ENCODE measurements around the gene RAF1. TPM values are rescaled to one million over a fixed set of nuclear protein-coding genes. Genes with fewer than 3 reads are reported as not detected.

RAF1 gene
- total RNA-seq, 1 donor from 2014 or later, result 90.3 TPM

DNA sequence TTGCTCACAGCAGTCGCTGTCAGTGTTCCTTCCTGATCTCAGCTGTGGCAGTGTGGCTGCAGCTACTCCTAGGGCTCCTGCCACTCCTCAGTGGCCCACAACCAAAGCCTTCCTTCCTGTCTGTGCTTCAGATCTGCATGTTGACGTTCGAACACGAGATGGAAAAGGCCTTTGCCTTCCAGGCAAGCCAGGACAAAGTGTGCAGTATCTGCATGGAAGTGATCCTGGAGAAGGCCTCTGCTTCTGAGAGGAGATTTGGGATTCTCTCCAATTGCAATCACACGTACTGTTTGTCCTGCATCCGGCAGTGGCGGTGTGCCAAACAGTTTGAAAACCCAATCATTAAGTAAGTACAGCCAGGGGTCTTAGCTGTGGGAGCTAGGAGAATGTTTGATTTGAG, 89.3 kb downstream of the RAF1 start:
- TF ChIP-seq CTCF (IDR thresholded peaks at IDR 0.05), result no peak
- Mint-ChIP-seq H3K4me1 (ENCODE audit: unreplicated experiment) (no peaks in the 10 kb centered on the region), H3K4me3 (ENCODE audit: unreplicated experiment) (no peak overlapping the region), H3K9me3 (ENCODE audit: unreplicated experiment) (no peaks in the 10 kb centered on the region), H3K27ac (ENCODE audit: unreplicated experiment) (no peak overlapping the region), H3K36me3 (ENCODE audit: unreplicated experiment) (peaks cover 66% of the 10 kb centered on the region), H3K27me3 (ENCODE audit: unreplicated experiment) (no peaks in the 10 kb centered on the region)
- no peak for DNase-seq (ENCODE audit: extremely low spot score, unreplicated experiment)

GRCh38 chr3:12574131-12574530, 89.8 kb downstream of the RAF1 start:
- Mint-ChIP-seq H3K4me1 (ENCODE audit: unreplicated experiment) (no peaks in the 10 kb centered on the region), H3K27ac (ENCODE audit: unreplicated experiment) (no peak overlapping the region)

DNA sequence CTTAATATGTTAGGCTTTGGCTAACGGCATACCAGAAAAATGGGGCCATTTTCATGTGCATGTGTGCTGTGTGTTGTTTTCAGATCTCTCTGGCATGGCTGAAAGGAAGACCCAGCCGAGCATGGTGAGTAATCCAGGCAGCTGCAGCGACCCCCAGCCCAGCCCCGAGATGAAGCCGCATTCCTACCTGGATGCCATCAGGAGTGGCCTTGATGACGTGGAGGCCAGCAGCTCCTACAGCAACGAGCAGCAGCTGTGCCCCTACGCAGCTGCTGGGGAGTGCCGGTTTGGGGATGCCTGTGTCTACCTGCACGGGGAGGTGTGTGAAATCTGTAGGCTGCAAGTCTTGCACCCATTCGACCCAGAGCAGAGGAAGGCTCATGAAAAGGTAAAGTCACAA, 91.9 kb downstream of the RAF1 start:
- H3K4me1 Mint-ChIP-seq (ENCODE audit: unreplicated experiment), result peaks cover 2% of the 10 kb centered on the region

More at GRCh38 chr3:12574131-12574530, 89.8 kb downstream of the RAF1 start:
- Mint-ChIP-seq H3K4me3 (ENCODE audit: unreplicated experiment) (no peak overlapping the region), H3K36me3 (ENCODE audit: unreplicated experiment) (peaks cover 66% of the 10 kb centered on the region), H3K27me3 (ENCODE audit: unreplicated experiment) (no peaks in the 10 kb centered on the region), H3K9me3 (ENCODE audit: unreplicated experiment) (no peaks in the 10 kb centered on the region)
- DNase-seq (ENCODE audit: extremely low spot score, unreplicated experiment), result no peak
- no peak for TF ChIP-seq CTCF (IDR thresholded peaks at IDR 0.05)

DNA sequence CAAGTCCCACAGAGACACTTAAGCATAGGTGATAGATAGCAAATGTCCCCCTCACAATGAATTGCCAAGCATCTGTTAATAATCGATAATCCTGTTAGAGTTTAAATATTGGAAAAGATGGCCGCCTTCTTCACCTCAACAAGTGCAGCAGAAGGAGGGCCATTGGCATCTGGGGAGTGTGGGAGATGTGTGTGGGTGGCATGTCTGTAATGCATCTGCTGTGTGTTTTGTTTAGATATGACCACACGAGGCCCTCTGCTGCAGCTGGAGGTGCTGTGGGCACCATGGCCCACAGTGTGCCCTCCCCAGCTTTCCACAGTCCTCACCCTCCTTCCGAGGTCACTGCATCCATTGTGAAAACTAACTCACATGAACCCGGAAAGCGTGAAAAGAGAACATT, 94.1 kb downstream of the RAF1 start:
- Mint-ChIP-seq H3K4me3 (ENCODE audit: unreplicated experiment) (no peak overlapping the region), H3K9me3 (ENCODE audit: unreplicated experiment) (no peaks in the 10 kb centered on the region), H3K4me1 (ENCODE audit: unreplicated experiment) (peaks cover 4% of the 10 kb centered on the region), H3K27me3 (ENCODE audit: unreplicated experiment) (no peaks in the 10 kb centered on the region), H3K36me3 (ENCODE audit: unreplicated experiment) (peaks cover 55% of the 10 kb centered on the region), H3K27ac (ENCODE audit: unreplicated experiment) (no peak overlapping the region)
- TF ChIP-seq CTCF (IDR thresholded peaks at IDR 0.05), result no peak
- no peak for DNase-seq (ENCODE audit: extremely low spot score, unreplicated experiment)

More for the DNA sequence above, 91.9 kb downstream of the RAF1 start:
- peaks cover 62% of the 10 kb centered on the region for H3K36me3 Mint-ChIP-seq (ENCODE audit: unreplicated experiment)
- H3K4me3 Mint-ChIP-seq (ENCODE audit: unreplicated experiment), result no peak overlapping the region
- H3K27ac Mint-ChIP-seq (ENCODE audit: unreplicated experiment), result no peak overlapping the region
- TF ChIP-seq CTCF (IDR thresholded peaks at IDR 0.05), result no peak
- H3K27me3 Mint-ChIP-seq (ENCODE audit: unreplicated experiment), result no peaks in the 10 kb centered on the region
- no peaks in the 10 kb centered on the region for H3K9me3 Mint-ChIP-seq (ENCODE audit: unreplicated experiment)
- DNase-seq (ENCODE audit: extremely low spot score, unreplicated experiment), result no peak

- Mint-ChIP-seq H3K27ac (ENCODE audit: unreplicated experiment) (no peak overlapping the region), H3K4me1 (ENCODE audit: unreplicated experiment) (peaks cover 11% of the 10 kb centered on the region), H3K4me3 (ENCODE audit: unreplicated experiment) (no peak overlapping the region), H3K27me3 (ENCODE audit: unreplicated experiment) (no peaks in the 10 kb centered on the region), H3K9me3 (ENCODE audit: unreplicated experiment) (no peaks in the 10 kb centered on the region), H3K36me3 (ENCODE audit: unreplicated experiment) (peaks cover 49% of the 10 kb centered on the region)
- no peak for TF ChIP-seq CTCF (IDR thresholded peaks at IDR 0.05)
- DNase-seq (ENCODE audit: extremely low spot score, unreplicated experiment), result no peak
These were observed 95.2 kb downstream of the RAF1 start for GRCh38 chr3:12568747-12569146.
